NOMO-1 treated with DMSO at 0.1 percent for 48 hours (cell line): ENCODE measurements around the gene DLK1.

Source experiments
- DNase-seq: peaks from one replicate; lab custom pipeline; 2025; ENCODE audit not compliant: unreplicated experiment; lab: John Stamatoyannopoulos, UW

The DLK1 gene

DNA sequence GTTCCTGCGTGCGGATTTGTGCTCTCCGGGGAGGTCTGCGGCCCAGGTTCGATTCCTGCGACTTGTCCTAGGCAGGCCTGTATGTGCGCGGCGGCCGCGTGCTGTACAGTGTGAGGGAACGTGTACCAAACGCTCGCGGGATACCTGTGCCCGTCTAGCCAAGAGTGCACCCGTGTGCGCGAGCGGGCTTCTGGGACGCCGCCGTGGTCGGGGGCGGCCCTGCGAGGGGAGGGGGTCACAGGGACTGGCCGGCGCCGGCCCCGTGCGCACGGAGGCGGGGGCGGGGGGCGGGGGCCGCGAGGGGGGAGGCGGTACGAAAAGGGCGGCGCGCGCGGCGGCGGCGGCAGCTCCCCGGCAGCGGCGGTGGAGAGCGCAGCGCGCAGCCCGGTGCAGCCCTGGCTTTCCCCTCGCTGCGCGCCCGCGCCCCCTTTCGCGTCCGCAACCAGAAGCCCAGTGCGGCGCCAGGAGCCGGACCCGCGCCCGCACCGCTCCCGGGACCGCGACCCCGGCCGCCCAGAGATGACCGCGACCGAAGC lies at the start of gene DLK1:
DLK1 (plus strand) TSS at position 343 of the 536 bp plus-strand sequence; CDS start at position 520, 177 bp downstream.
- DNase-seq = no peak

- DNase-seq = peak; percentile 7
Measured at GRCh38 chr14:100677152-100677551, 49.5 kb upstream of the DLK1 start.

DNA sequence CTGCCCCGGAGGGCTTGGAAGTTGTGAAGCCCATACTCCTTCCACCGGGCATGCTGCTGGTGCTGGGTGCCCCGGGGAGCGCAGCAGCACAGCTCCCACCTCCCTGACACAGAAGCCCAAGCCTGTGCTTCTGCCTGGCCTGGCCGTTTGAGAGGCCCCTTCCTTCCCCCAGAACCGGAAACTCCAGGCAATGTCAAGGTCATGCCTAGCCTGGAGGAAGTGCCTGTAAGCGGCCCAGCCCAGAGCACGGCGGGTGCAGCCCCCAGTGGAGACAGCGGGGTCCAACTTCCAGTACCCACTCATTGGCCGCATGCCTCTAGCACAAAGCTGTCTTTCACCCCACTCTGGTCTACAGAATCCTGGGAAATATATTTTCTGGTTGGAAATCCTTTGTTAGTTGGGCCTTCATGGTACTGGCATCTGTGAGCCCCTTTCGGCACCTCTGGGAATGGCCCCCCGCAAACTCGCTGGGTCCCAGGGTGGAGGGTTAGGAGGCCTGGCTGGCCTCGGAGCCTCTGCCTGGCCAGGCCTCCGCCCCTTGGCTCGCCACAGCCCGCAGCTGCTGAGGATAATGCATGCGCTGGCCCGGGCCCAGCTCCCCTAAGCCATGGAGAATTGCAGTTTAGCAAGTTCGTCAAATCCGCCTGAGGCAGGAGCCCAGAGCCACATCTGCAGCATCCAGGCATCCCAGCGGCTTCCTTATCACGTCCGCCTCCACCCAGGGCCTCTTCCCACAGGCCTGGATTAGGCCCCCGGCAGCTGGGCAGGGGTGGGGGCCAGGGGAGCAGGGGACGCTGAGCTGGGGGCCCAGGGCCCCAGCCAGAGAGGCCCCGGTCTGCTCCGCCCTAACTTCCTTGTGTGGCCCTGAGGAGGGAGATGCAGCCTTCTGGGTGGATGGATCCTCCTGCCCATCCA lies 48.9 kb upstream of the DLK1 start:
- peak; percentile 89 for DNase-seq

GRCh38 chr14:100678469-100678828 lies 48.2 kb upstream of the DLK1 start:
- DNase-seq = no peak

DNA sequence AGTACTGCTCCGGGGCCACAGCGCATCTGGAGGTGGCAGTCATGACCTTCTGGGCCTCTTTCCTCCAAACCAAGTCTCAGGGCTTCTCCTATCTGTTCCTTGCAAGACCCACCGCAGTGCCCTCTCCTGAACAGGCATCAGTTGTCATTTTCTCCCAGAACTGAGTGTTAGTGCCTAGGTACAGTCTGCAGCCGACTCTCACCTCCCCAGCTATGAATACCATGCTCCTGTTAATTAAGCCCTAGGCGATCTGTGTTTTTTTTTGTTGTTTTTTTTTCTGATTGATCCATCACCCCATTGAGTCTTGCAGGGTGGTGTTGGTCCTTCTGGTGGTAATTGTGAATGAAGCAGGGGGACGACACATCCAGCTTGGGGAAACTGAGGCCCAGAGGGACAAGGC lies 47.5 kb upstream of the DLK1 start:
- no peak for DNase-seq

DNA sequence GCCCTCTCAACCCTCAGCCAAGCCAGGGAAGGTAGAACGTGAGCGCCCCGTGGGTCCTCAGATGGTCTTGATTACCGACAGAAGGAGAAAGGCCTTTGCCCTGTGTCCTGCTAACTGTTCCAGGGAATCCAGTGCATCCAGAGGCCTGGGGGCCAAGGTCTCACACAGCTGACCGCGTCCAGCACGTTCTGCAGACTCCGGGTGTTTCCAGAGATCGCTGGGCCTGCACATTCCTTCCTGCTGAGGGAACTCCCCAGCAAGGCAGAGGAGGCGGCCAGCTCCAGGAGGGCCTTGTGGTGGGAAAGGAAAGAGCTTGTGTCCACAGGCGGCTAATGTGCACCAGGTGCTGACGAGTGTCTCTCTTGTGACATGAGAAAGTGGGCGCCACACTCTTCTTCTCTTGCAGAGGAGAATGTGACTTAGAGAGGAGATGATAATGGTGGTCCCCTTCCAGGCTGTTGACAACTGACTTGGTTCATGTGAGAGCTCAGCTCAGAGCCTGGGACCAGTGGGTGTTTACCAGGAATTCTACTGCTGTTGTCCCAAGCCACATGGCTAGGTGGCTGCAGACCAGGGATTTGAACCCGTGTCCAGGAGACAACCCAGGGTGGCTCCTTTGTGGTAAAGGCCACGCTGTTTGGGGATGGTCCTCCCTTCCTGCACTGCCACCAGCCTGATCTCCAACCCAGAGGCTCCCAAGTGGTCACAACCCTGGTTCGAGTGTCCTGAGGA lies 46.8 kb upstream of the DLK1 start:
- no peak for DNase-seq

DNA sequence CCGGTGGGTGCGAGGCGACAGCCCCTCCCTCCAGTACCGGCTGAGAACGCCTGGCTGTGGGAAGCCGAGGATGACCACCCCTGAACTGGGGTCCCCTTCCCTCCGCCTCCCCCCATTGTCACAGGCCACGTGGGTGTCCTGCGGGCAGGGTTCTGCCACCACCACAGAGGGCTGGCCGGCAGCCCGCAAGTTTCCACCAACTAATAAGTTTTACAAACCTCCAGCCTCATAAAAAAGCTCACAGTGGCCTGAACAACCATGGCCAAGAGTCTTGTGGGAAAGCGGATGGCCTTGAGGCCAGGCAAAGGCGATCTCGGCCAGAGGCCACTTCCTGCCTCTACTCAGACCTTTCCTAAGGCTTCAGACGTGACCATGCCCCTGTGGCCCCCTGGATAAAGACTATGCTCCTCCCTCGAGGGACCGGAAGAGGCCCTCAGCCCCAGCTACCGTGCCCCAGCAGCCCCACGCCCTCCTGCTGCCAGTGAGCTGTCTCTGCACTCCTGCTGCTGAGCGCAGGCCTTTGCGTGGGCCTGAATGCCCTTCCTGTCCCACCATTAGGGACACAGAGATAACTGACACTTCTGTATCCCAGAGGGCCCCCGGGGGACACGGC lies 46.1 kb upstream of the DLK1 start:
- DNase-seq = peak; percentile 76

GRCh38 chr14:100681111-100681510 lies 45.6 kb upstream of the DLK1 start:
- no peak for DNase-seq

DNA sequence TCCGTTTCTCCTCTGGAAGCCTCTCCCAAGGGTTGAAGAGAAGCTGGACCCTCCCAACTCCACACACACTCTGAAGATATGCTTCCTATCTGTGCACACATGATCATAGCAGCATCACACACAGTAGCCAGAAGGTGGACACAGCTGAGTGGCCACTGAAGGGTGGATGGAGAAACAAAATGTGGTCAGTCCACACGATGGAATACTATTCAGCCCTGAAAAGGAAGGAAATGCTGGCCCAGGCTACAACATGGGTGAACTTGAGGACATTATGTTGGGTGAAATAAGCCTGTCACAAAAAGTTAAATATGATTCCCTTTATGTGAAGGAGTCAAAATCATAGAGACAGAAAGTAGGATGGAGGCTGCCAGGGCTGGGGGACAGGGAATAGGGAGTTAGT lies 43.9 kb upstream of the DLK1 start:
- no peak for DNase-seq

DNA sequence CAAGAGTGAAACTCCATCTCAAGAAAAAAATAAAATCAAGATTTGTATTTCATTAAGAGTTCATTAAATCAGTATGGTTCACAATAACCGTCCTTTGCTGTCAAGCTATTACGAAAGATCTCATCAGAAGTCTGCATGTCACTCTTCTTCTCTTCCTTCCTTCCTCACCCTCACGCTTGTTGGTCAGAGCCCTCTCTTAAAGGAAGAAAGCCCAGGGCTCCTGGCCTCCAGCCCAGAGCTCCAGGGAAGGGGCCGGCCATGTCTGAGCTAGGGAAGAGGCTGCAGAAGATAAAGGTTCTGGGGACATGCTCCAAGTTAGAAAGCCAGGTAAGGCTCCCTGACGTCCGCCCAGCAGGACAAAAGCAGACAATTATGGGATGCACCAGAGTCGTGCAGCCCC lies 43.1 kb upstream of the DLK1 start:
- peak; percentile 56 for DNase-seq

DNA sequence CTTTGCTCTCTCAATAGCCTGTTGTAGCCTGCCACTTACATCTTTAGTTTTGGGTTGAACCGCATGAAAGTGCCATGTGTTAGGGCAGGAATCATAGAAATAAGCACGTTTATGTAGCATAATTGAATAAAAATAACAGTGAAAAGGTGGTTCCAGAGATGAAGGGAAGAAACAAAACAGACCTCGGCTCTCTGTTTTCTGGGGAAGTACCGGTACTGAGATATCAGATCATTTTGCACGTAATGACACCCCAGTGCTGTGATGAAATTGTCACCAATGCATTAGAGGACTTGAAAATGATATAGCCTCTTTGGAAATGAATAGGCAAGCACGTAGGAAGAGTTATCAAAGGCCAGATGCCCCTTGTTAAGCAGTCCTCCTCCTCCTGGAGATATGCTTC lies 42.5 kb upstream of the DLK1 start:
- DNase-seq = peak; percentile 34

DNA sequence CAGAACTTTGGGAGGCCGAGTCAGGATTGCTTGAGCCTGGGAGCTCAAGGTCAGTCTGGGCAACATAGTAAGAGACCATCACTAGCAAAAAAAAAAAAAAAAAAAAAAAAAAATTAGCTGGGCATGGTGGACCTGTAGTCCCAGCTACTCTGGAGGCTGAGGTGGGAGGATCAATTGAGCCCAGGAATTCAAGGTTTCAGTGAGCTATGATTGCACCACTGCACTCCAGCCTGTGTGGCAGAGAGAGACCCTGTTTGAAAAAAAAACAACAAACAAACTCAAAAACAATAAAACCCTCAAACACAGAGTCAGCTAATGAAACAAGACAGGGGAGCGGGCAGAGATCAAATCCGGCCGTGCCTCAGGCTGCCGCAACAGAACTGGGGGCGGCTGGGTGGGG lies 41.7 kb upstream of the DLK1 start:
- no peak for DNase-seq

DNA sequence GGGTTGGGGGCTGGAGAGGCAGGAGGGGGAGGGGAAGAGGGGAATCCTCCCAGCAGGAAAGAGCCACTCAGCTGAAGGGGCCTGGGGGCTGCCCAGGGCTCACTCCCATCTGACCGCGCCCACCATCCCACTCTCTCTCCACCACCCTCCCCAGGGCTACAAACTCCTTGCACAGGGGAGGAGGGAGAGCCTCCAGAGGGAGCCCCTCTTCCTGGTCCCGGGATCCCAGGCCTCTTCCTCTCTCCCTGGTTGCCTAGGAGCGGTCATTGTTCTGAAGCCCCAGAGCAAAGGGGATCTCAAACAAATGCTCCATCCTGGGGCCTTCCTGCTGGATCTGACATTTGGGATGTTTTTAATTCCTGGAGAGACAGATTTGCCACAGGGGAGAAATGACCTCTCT lies 39.8 kb upstream of the DLK1 start:
- no peak for DNase-seq

- DNase-seq = no peak
Measured at GRCh38 chr14:100687386-100687785, 39.3 kb upstream of the DLK1 start.

DNA sequence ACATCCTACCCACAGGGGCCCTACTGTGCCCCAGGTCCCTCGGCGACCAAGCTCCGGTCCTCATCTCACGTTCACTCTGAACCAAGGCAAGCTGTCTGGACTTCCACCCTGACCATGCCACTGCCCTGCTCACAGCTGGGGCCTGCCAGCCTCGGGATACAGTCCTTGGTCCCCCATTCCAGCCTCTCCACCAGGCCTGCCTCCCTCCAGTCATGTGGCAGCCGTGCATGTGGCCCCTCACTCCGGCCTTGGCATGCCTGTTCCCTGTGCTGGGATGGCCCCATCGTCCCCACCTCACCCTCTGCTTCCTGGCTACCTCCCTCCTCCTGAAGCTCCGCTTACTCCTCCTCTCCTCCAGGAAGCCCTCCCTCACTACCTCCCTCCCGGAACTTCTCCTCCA lies 38.6 kb upstream of the DLK1 start:
- DNase-seq = no peak

GRCh38 chr14:100688598-100689461 lies 37.9 kb upstream of the DLK1 start:
- DNase-seq = no peak

- no peak for DNase-seq
Measured at GRCh38 chr14:100690672-100691071, 36.0 kb upstream of the DLK1 start.

GRCh38 chr14:100691395-100692056 lies 35.2 kb upstream of the DLK1 start:
- DNase-seq = no peak

DNA sequence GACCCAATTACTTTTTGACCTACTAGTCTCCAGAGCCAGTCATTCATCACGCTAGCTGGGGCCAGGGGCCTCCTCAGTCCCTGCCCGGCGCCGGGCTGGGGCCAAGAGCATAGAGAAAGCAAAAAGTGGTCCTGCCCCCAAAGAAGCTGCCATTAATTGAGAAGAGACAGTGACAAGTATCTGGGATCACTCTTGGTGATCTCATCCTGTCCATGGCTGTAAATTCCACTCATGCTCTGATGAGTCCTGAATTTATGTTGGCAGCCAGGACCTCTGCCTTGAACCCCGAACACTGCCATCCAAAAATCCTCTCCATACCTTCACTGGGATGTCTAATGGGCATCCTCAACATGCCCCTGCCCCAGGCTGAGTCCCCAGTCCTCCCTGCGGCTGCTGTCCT lies 34.4 kb upstream of the DLK1 start:
- no peak for DNase-seq
